LNCAP (cell line): Measurements from ENCODE around the gene KCTD21.

Experiments used
- CTCF ChIP-seq: fragments of 450-650 bp; IDR thresholded peaks from 2 replicates; pipeline ENCODE4 v1.5.1; 2017; ENCODE audit warnings: mild to moderate bottlenecking

Gene KCTD21

DNA sequence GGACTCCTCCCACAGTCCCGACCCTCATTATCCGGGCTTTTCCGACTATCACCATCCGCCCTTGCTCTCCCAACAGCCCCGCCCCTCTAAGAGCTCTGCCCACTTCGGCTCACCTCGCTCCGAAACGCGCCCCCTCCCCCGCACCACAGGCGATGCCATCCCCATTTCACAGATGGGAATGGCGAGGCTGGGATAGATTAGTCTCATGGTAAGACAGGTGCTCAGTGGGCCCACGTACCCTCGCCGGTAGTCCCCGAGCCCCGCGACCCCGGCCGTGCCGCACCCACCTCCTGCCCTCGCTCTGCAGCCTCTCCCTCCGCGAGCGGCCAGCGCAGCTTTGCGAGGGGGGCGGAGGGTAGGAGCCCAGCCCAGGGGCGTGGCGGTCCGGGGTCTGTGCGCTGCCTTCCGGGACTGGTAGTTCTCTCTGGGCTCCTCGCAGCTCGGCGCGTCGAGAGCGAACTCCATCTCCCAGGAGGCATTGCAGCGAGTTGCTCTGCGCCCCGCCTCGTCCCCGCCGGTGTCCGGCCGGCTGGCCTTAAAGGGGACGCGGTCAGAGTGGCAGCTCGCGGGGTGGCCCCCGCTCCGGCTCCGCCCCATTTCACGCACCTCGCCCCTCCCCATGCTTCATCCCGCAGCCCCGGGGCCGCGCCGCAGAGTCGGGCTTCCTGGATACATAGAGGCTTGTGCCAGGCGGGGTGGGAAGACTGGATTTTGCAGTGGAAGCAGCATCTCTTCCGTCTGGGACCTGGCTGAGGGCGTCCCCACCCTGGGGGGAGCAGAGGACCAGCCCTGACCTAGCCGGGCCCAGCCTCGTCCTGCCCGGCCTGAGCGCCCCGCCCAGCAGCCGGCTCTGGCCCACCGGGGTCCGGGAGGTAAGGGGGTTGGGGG, at the start of gene KCTD21, which contains the start of gene USP35:
TSS of gene KCTD21 (minus strand) at position 341 of the 888 bp plus-strand sequence. CDS start 14,072 bp downstream, outside the sequence.
TSS of gene USP35 (plus strand) at position 634 of the 888 bp plus-strand sequence. CDS start 7,327 bp downstream, outside the sequence.
- no peak for TF ChIP-seq CTCF

- TF ChIP-seq CTCF: no peak
Observed at GRCh38 chr11:78237293-78238046, 49.0 kb upstream of the KCTD21 start.

- TF ChIP-seq CTCF: no peak
Observed at GRCh38 chr11:78234006-78234405, 45.6 kb upstream of the KCTD21 start.

DNA sequence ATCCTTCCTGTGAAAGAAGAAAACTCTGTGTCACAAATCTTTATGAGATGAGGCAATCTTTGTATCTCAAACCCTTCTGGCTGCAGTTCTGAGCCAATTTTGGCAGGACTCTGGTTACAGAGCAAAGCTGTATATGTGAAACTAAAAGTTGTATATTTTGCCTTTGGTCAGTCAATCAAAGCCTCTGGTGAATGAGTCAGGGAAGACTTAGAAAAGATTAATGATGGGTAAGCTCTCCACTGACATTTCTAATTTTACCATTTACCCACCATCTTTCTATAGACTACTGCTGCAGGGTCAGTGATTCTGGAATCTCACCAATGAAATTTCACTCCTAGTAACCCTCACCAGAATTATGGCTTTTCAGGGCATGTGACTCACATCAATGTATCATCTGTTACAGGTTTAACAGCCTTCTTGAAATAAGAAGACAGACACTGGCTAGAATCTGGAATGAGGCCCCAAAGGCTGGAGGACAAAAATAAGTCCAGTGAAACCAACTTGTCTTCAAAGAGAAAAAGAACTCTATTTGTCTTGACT, 43.6 kb upstream of the KCTD21 start:
- TF ChIP-seq CTCF: no peak

DNA sequence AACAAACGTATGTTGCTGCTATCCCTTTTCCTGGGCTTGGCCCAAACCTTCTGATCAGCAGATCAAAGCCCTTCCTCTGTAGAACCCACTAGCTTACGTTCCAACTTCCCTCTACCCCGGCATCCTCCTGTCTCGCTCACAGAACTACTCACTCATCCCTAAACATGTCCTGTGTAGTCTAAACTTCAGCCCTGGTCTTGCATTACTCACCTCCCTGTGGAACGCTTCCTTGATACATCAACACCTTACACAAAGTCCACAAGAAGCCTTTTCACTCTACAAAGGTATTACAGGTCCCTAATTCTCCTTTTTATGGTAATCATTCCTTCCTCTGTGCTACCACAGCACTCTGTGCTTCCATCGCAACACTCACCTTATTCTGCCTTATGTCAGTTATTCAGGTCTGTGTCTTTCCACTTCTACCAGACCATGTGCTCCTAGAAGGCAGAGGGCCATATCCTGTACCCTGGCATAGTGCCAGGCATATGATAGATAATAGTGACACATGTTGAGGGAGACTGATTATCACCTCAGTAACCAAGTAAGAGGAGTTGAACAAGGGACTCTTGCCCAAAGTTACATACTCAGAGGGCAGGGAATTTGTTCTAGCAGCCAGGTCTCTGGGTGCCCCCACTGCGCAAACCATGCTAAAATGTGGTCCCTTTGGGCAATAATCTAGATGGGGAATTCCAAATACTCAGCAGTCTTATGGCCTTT, 41.9 kb upstream of the KCTD21 start:
- TF ChIP-seq CTCF: no peak

DNA sequence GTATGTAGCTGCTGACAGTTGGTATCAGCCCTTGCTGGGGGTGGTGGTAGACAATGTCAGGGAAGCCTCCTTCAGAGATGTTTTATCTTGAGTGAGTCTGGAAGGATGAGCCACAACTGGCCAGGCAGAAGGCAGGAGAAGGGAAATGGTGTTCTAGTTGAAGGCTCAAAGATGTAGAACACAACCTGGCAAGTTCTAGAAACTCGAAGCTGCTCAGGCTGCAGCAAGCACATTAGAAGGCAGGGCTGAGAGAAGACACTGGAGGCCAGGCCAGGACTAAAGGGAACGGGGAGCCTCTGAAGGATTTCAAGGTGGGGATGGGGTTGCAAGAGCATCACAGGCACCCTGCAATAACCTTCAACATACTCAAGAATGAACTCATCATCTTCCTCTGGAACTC, 40.7 kb upstream of the KCTD21 start:
- TF ChIP-seq CTCF: no peak

DNA sequence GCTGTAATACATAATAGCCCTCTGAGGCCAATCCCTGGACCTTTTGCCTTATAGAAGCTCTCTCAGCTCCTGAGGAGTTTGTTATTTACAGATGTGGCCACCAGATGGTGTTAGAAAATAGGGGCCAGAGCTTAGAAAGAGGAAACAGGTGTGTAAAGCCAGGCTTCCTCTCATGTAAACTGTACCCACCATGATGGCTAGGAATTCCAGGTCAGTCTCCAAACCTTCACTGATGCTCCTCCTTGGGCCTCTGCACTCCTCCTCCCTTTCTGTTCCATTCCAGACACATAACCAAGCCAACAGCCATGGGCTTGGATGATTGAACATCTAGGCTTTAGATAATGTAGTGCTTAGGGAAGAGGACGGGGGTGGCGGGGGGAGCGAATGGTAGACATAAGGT, 40.0 kb upstream of the KCTD21 start:
- TF ChIP-seq CTCF: peak; percentile 55
